ENCODE data around the gene NUTM1. TPM values are rescaled to one million over a fixed set of nuclear protein-coding genes. Genes with fewer than 3 reads are reported as not detected.
"Not testable (repeated sequence)": the region's sequence is repeated elsewhere in the genome, so short reads cannot be mapped to it uniquely, and the experiment has no call there.

NUTM1 gene
- total and polyA plus RNA-seq, 2 of the 13 experiments (the other 11 are each of a cell fraction or from before 2014, with no cell fraction given) = not detected

DNA sequence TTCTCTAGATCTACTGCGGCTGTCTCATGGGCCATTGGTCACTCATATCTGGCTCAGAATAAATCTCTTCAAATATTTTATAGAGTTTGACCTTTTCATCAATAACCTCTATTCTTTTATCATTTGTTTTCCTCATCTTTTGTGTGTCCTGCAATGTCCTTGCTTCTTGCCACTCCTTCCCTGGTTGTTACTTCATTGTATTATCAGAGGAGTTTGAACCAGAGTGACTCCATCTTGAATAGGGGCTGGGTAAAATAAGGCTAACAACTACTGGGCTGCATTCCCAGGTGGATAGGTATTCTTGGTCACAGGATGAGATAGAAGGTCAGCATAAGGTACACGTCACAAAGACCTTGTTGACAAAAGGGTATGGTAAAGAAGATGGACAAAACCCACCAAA, 33.7 kb downstream of the NUTM1 start:
- no peaks in the 10 kb centered on the region; a peak in 1 of 5 replicates for H3K27me3 ChIP-seq (ENCODE audit: control insufficient read depth in 1 of 2, insufficient read depth in 2 of 2, low read length in 2 of 2)
- no peaks in the 10 kb centered on the region for H4K20me1 ChIP-seq (ENCODE audit: insufficient read depth, low read length)
- 50% methylated on average over 2 of the region's 2 CpGs for WGBS (ENCODE audit: low lambda C conversion rate)
- H2AFZ ChIP-seq (ENCODE audit: low read length) = no peak overlapping the region
- no peaks in the 10 kb centered on the region for H3K36me3 ChIP-seq (replicated peaks in 1 of 2; ENCODE audit: control insufficient read depth in 1 of 2, insufficient read depth in 2 of 2, low read length in 2 of 2)
- DNase-seq (ENCODE audit: low spot score) (no peak), FAIRE-seq (no peak), ATAC-seq (no peak)
- no TSS peak for BruUV-seq (replicated peaks)
- in situ Hi-C loops (cut with HindIII; ENCODE audit: extremely low pct_ligation_motif_present, low pct_unique_long_range_greater_than_20kb) = loop anchor here (10.0 kb wide), 1 partner anchor 142 kb away; no protein-coding TSS in a partner anchor
- H3K4me2 ChIP-seq (ENCODE audit: low read depth, low read length) = no peak overlapping the region
- TF ChIP-seq CREB1 (IDR thresholded peaks at IDR 0.05) (0 out of 2 replicates have a peak, but pooled peaks have one; percentile 19), CREB1 (CRISPR knock-in tag; IDR thresholded peaks at IDR 0.05) (no peak), GPN1 (CRISPR knock-in tag; IDR thresholded peaks at IDR 0.05; ENCODE audit: borderline replicate concordance) (no peak)
- POLR2A ChIA-PET = no interaction called here
- no peaks in the 10 kb centered on the region for H3K9me3 ChIP-seq (ENCODE audit: low read length)
- H3K9ac ChIP-seq (ENCODE audit: insufficient read depth, low read depth, low read length) = no peak overlapping the region
- intact Hi-C loops (cut with micrococcal nuclease; ENCODE audit: unreplicated experiment) = no loop called here
- CTCF ChIA-PET (ENCODE audit: low intra/inter-chr PET ratio, low total read pairs) = no interaction called here
- H3K4me1 ChIP-seq (ENCODE audit: insufficient read depth, low read length) = no peaks in the 10 kb centered on the region
- H3K27ac ChIP-seq (ENCODE audit: extremely low read length, insufficient read depth, low read length) = no peak overlapping the region
- H3K79me2 ChIP-seq (ENCODE audit: insufficient read depth, low read length) = no peaks in the 10 kb centered on the region
- H3K4me3 ChIP-seq (replicated peaks in 1 of 3; ENCODE audit: insufficient read depth in 1 of 3, low read depth in 2 of 3, low read length in 3 of 3) = no peak overlapping the region

DNA sequence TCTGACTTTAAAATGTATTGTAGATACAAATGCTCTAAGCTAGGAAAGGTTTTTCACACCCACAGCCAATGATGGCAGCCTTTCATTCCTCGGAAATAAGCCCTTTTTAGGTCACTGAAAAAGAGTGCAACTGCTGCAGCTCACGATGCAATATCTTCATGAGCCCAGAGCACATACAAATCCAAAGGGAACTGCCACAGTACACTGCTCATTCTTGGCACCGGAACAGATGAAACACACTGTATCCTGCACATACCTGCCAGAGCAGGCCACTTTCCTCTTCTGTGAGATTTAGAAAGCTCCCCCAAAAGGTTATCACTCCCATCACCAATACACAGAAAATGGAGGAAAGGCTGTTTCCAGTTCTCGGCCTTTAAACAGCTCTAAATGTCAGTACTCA, 37.4 kb downstream of the NUTM1 start:
- H2AFZ ChIP-seq (ENCODE audit: low read length); H3K36me3 ChIP-seq (replicated peaks in 1 of 2; ENCODE audit: control insufficient read depth in 1 of 2, insufficient read depth in 2 of 2, low read length in 2 of 2); H3K9me3 ChIP-seq (ENCODE audit: low read length); H3K27ac ChIP-seq (ENCODE audit: extremely low read length, insufficient read depth, low read length); H4K20me1 ChIP-seq (ENCODE audit: insufficient read depth, low read length); H3K4me1 ChIP-seq (ENCODE audit: insufficient read depth, low read length); H3K27me3 ChIP-seq (ENCODE audit: control insufficient read depth in 1 of 2, insufficient read depth in 2 of 2, low read length in 2 of 2); ATAC-seq; BruUV-seq (replicated peaks); POLR2A ChIA-PET; H3K4me3 ChIP-seq (replicated peaks in 1 of 3; ENCODE audit: insufficient read depth in 1 of 3, low read depth in 2 of 3, low read length in 3 of 3); H3K79me2 ChIP-seq (ENCODE audit: insufficient read depth, low read length); H3K4me2 ChIP-seq (ENCODE audit: low read depth, low read length); in situ Hi-C loops (cut with HindIII; ENCODE audit: extremely low pct_ligation_motif_present, low pct_unique_long_range_greater_than_20kb); intact Hi-C loops (cut with micrococcal nuclease; ENCODE audit: unreplicated experiment); FAIRE-seq; DNase-seq (ENCODE audit: low spot score); CTCF ChIA-PET (ENCODE audit: low intra/inter-chr PET ratio, low total read pairs); H3K9ac ChIP-seq (ENCODE audit: insufficient read depth, low read depth, low read length): not testable (repeated sequence)
- WGBS (ENCODE audit: low lambda C conversion rate) = 49% methylated on average over 4 of the region's 4 CpGs

DNA sequence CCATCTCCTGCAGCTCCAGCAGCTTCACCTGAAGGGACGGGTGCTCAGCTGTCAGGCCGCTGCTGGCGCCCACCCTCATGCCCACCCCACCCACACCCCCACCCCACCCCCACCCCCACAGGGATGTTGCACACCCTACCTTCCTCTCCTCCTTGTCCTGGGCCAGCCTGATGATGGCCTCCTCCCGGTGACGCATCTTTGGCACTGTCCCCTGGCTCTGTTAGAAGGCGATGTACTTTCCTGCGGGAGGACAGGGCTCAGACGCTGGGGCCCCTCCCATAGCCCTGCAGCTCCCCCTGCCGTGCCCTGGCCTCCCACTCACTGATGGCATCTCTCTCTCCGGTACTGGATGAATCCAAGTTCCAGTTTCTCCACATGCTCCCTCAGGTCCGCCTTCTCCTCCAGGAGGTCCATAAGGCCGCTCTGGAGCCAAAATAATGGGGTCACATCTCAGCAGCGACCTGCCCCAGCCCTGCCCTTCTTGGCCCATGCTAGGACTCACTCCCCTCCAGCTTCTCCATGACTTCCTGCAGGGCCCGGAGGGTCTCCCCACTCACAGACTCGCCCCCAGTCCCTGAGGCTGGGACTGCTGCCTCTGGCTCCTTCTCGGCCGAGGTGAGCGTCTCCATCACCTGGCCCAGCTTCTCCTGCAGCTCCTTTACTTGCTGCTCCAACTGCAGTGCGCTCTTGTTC, 38.9 kb downstream of the NUTM1 start:
- H3K27ac ChIP-seq (ENCODE audit: extremely low read length, insufficient read depth, low read length); intact Hi-C loops (cut with micrococcal nuclease; ENCODE audit: unreplicated experiment); CTCF ChIA-PET (ENCODE audit: low intra/inter-chr PET ratio, low total read pairs); H3K4me1 ChIP-seq (ENCODE audit: insufficient read depth, low read length); H3K36me3 ChIP-seq (replicated peaks in 1 of 2; ENCODE audit: control insufficient read depth in 1 of 2, insufficient read depth in 2 of 2, low read length in 2 of 2); BruUV-seq (replicated peaks); H4K20me1 ChIP-seq (ENCODE audit: insufficient read depth, low read length); in situ Hi-C loops (cut with HindIII; ENCODE audit: extremely low pct_ligation_motif_present, low pct_unique_long_range_greater_than_20kb); DNase-seq (ENCODE audit: low spot score); H3K79me2 ChIP-seq (ENCODE audit: insufficient read depth, low read length); H2AFZ ChIP-seq (ENCODE audit: low read length); POLR2A ChIA-PET; FAIRE-seq; H3K4me3 ChIP-seq (replicated peaks in 1 of 3; ENCODE audit: insufficient read depth in 1 of 3, low read depth in 2 of 3, low read length in 3 of 3); H3K4me2 ChIP-seq (ENCODE audit: low read depth, low read length); H3K9me3 ChIP-seq (ENCODE audit: low read length); H3K9ac ChIP-seq (ENCODE audit: insufficient read depth, low read depth, low read length); ATAC-seq; H3K27me3 ChIP-seq (ENCODE audit: control insufficient read depth in 1 of 2, insufficient read depth in 2 of 2, low read length in 2 of 2): not testable (repeated sequence)
- no CpG with 5 or more reads among the region's 19 CpGs for WGBS (ENCODE audit: low lambda C conversion rate)

DNA sequence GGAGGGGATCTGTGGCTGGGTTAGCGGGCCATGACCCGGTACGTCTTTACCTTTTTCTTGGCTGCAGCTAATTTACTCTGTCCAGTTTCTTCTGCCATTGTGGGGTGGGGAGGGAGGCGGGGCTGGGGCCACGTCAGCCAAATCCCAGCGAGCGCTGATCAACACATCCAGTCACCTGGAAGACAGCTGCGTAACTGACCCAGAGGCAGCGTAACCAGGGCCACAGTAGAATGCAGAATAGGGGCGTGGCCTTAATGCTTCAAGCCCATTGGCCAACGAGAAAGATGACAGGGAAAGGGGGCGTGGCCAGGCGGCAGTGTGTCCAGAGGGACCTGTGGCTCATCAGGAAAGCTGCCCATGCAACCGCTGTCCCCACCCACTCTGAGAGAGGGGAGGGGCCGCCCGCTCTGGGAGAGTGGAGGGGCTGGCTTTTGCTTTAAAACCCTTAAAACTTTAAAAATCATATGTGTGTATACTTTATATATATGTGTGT, 46.5 kb downstream of the NUTM1 start:
- H2AFZ ChIP-seq (ENCODE audit: low read length); H3K27me3 ChIP-seq (ENCODE audit: control insufficient read depth in 1 of 2, insufficient read depth in 2 of 2, low read length in 2 of 2); H4K20me1 ChIP-seq (ENCODE audit: insufficient read depth, low read length); FAIRE-seq; H3K27ac ChIP-seq (ENCODE audit: extremely low read length, insufficient read depth, low read length); DNase-seq (ENCODE audit: low spot score); BruUV-seq (replicated peaks); H3K4me1 ChIP-seq (ENCODE audit: insufficient read depth, low read length); H3K4me2 ChIP-seq (ENCODE audit: low read depth, low read length); H3K36me3 ChIP-seq (replicated peaks in 1 of 2; ENCODE audit: control insufficient read depth in 1 of 2, insufficient read depth in 2 of 2, low read length in 2 of 2); in situ Hi-C loops (cut with HindIII; ENCODE audit: extremely low pct_ligation_motif_present, low pct_unique_long_range_greater_than_20kb); H3K9ac ChIP-seq (ENCODE audit: insufficient read depth, low read depth, low read length); H3K79me2 ChIP-seq (ENCODE audit: insufficient read depth, low read length); POLR2A ChIA-PET; H3K4me3 ChIP-seq (replicated peaks in 1 of 3; ENCODE audit: insufficient read depth in 1 of 3, low read depth in 2 of 3, low read length in 3 of 3); CTCF ChIA-PET (ENCODE audit: low intra/inter-chr PET ratio, low total read pairs); ATAC-seq; intact Hi-C loops (cut with micrococcal nuclease; ENCODE audit: unreplicated experiment); H3K9me3 ChIP-seq (ENCODE audit: low read length): not testable (repeated sequence)
- WGBS (ENCODE audit: low lambda C conversion rate) = no CpG with 5 or more reads among the region's 16 CpGs
